ENCODE measurements around the gene SAYSD1.
A peak's percentile ranks its signal among the peaks of the same experiment; 100 is the strongest.

Gene SAYSD1, protein sequence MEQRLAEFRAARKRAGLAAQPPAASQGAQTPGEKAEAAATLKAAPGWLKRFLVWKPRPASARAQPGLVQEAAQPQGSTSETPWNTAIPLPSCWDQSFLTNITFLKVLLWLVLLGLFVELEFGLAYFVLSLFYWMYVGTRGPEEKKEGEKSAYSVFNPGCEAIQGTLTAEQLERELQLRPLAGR

GRCh38 chr6:39114704-39115599 is at the start of gene SAYSD1:
Gene SAYSD1, minus strand, starts transcription at chr6:39115186. Its CDS starts 97 bp downstream, at chr6:39115089.
- Histone ChIP-seq H3K27ac (peak within 1 kb of the TSS; percentile 90), H3K4me1 (peaks cover 17% of the 10 kb centered on the region), H3K4me2 (peak within 1 kb of the TSS; percentile 81), H3K9ac (peak within 1 kb of the TSS; percentile 79), H3K4me3 (peak within 1 kb of the TSS; percentile 72), H3K27me3 (no peaks in the 10 kb centered on the region), H3K36me3 (peaks cover 6% of the 10 kb centered on the region), H3K9me3 (no peaks in the 10 kb centered on the region), H4K20me1 (no peaks in the 10 kb centered on the region)
- TF ChIP-seq Cebpa-rat (IDR thresholded peaks at IDR 0.05) = no peak

DNA sequence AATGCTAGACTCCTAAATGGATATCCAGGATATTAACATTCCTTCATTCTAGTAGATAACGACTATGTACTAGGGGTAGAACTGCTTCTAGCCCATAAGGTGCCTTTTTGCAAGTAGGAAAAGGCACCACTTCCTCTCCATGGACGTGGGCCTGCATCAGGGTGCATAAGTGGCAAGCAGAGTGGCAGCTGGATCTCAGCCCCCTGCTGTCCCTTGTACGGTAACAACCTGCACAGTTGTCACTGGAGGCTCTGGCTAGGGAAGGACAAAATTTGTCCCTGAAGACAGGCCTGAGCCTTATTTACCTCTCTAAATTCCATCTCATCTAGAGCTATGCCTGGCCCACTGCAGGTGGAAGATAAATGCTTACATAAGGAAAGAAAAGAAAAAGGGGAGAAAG is 42.5 kb upstream of the SAYSD1 start:
- Histone ChIP-seq H3K4me3 (no peak overlapping the region), H3K9ac (no peak overlapping the region), H3K4me1 (no peaks in the 10 kb centered on the region), H3K36me3 (no peaks in the 10 kb centered on the region), H4K20me1 (no peaks in the 10 kb centered on the region), H3K27ac (no peak overlapping the region), H3K27me3 (no peaks in the 10 kb centered on the region), H3K9me3 (peaks cover 4% of the 10 kb centered on the region; the same call in 1 of the 2 replicates), H3K4me2 (no peak overlapping the region)
- TF ChIP-seq Cebpa-rat (IDR thresholded peaks at IDR 0.05) = no peak

GRCh38 chr6:39156801-39157200 is 41.8 kb upstream of the SAYSD1 start:
- H3K4me1 ChIP-seq = no peaks in the 10 kb centered on the region
- no peaks in the 10 kb centered on the region for H3K36me3 ChIP-seq
- no peak overlapping the region for H3K27ac ChIP-seq
- no peaks in the 10 kb centered on the region for H3K27me3 ChIP-seq
- no peak overlapping the region for H3K4me2 ChIP-seq
- H3K4me3 ChIP-seq = no peak overlapping the region
- TF ChIP-seq Cebpa-rat (IDR thresholded peaks at IDR 0.05) = no peak
- no peak overlapping the region for H3K9ac ChIP-seq
- H3K9me3 ChIP-seq = peaks cover 4% of the 10 kb centered on the region; the same call in 1 of the 2 replicates
- no peaks in the 10 kb centered on the region for H4K20me1 ChIP-seq

GRCh38 chr6:39154705-39155104 is 39.7 kb upstream of the SAYSD1 start:
- TF ChIP-seq Cebpa-rat (IDR thresholded peaks at IDR 0.05) = no peak
- no peak overlapping the region for H3K4me2 ChIP-seq
- no peak overlapping the region for H3K4me3 ChIP-seq
- H4K20me1 ChIP-seq = no peaks in the 10 kb centered on the region
- H3K36me3 ChIP-seq = no peaks in the 10 kb centered on the region
- no peak overlapping the region for H3K9ac ChIP-seq
- H3K9me3 ChIP-seq = peaks cover 2% of the 10 kb centered on the region; the same call in 1 of the 2 replicates
- H3K27ac ChIP-seq = no peak overlapping the region
- no peaks in the 10 kb centered on the region for H3K4me1 ChIP-seq
- no peaks in the 10 kb centered on the region for H3K27me3 ChIP-seq

GRCh38 chr6:39153766-39154397 is 38.9 kb upstream of the SAYSD1 start:
- Histone ChIP-seq H3K27me3 (no peaks in the 10 kb centered on the region), H3K27ac (no peak overlapping the region), H3K4me2 (no peak overlapping the region), H3K4me1 (no peaks in the 10 kb centered on the region), H4K20me1 (no peaks in the 10 kb centered on the region), H3K4me3 (no peak overlapping the region), H3K36me3 (no peaks in the 10 kb centered on the region), H3K9me3 (no peaks in the 10 kb centered on the region), H3K9ac (no peak overlapping the region)
- TF ChIP-seq Cebpa-rat (IDR thresholded peaks at IDR 0.05) = no peak

DNA sequence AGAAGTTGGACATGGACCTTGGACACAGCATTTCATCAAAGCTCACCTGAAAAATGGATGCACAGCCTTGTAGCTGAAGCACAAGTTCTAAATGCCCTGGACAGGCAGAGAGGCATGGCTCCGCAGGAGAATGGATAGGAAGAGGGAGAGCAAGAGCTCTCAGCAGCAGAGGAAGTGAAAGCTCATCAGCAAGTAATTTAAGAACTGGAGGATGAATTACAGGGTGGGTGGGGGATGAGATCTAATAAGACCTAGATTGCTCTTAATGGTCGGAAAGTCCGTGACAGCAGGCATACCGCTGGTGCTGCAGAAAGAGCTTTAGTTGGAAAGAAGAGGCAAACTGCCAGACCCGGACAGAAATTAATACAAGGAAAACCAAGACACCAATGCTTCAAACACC is 37.3 kb upstream of the SAYSD1 start:
- no peaks in the 10 kb centered on the region for H3K9me3 ChIP-seq

GRCh38 chr6:39151211-39151610 is 36.2 kb upstream of the SAYSD1 start:
- Histone ChIP-seq H3K9me3 (no peaks in the 10 kb centered on the region), H3K4me1 (no peaks in the 10 kb centered on the region), H4K20me1 (no peaks in the 10 kb centered on the region), H3K27me3 (no peaks in the 10 kb centered on the region), H3K9ac (no peak overlapping the region), H3K36me3 (no peaks in the 10 kb centered on the region), H3K4me3 (no peak overlapping the region), H3K27ac (no peak overlapping the region), H3K4me2 (no peak overlapping the region)
- no peak for TF ChIP-seq Cebpa-rat (IDR thresholded peaks at IDR 0.05)

More for the DNA sequence above, 37.3 kb upstream of the SAYSD1 start:
- no peak for TF ChIP-seq Cebpa-rat (IDR thresholded peaks at IDR 0.05)
- no peak overlapping the region for H3K4me2 ChIP-seq
- no peaks in the 10 kb centered on the region for H3K4me1 ChIP-seq
- H3K36me3 ChIP-seq = no peaks in the 10 kb centered on the region
- H3K9ac ChIP-seq = no peak overlapping the region
- no peak overlapping the region for H3K4me3 ChIP-seq
- H3K27ac ChIP-seq = no peak overlapping the region
- no peaks in the 10 kb centered on the region for H3K27me3 ChIP-seq
- no peaks in the 10 kb centered on the region for H4K20me1 ChIP-seq

- Histone ChIP-seq H3K4me2 (no peak overlapping the region), H3K4me1 (no peaks in the 10 kb centered on the region), H3K9ac (no peak overlapping the region), H3K27me3 (no peaks in the 10 kb centered on the region), H3K4me3 (no peak overlapping the region), H3K36me3 (no peaks in the 10 kb centered on the region), H3K27ac (no peak overlapping the region), H3K9me3 (peaks cover 7% of the 10 kb centered on the region), H4K20me1 (no peaks in the 10 kb centered on the region)
- TF ChIP-seq Cebpa-rat (IDR thresholded peaks at IDR 0.05) = no peak
These were observed 29.6 kb upstream of the SAYSD1 start for GRCh38 chr6:39144481-39145173.

DNA sequence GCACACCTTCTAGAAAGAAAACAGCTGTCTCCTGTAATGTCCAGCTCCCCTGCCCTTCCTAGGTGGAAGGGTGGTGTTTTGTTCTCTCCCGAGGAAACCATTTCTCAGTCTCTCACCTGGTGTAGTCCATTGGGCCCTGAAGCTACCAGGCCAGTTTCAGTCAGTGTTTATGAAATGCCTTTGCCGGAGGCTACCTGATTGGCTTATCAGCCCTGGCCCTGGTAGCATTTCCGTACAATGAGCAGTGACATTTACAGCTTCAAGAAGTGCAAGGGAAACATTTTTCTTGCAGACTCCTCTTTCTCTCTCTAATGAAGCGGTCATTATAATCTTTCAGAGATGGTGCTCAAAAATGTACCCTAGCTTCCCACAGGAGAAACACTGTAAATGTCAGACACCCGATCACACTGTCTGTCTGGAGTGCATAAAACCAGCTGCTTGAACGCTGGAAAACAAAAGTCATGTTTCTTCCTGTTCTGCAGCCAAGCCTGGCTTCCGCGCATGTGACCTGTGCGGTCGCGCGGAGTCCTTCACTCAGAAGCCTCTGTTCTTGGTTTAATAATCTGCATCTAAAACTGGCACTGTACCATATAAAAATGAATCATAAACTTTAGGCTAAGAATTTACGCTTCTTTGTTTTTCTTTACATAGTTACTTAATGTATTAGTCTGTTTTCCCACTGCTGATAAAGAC is 28.4 kb upstream of the SAYSD1 start:
- no peak overlapping the region for H3K9ac ChIP-seq
- H3K27ac ChIP-seq = no peak overlapping the region

More for the DNA sequence above, 28.4 kb upstream of the SAYSD1 start:
- peaks cover 7% of the 10 kb centered on the region for H3K9me3 ChIP-seq
- H4K20me1 ChIP-seq = no peaks in the 10 kb centered on the region
- H3K4me1 ChIP-seq = no peaks in the 10 kb centered on the region
- TF ChIP-seq Cebpa-rat (IDR thresholded peaks at IDR 0.05) = no peak
- no peak overlapping the region for H3K4me2 ChIP-seq
- H3K4me3 ChIP-seq = no peak overlapping the region
- H3K36me3 ChIP-seq = no peaks in the 10 kb centered on the region
- H3K27me3 ChIP-seq = no peaks in the 10 kb centered on the region
